Ascending aorta (tissue), 2 donors: ENCODE measurements around the gene TNFRSF25. TPM values are rescaled to one million over a fixed set of nuclear protein-coding genes. Genes with fewer than 3 reads are reported as not detected.
"Not testable (repeated sequence)": the region's sequence is repeated elsewhere in the genome, so short reads cannot be mapped to it uniquely, and the experiment has no call there.

Experiments used
- DNase-seq, 2 donors: peaks; one replicate each; pipeline ENCODE4 v3.0.0-alpha.2; 2019; ENCODE audit warnings: low spot score in 2 of 2
- H3K27ac ChIP-seq, 2 donors: fragments of 200-600 bp; sonication (generic); one replicate each; pipeline ENCODE4 v1.5.1; 2016 to 2017; ENCODE audit warnings: mild to moderate bottlenecking in 1 of 2
- H3K27me3 ChIP-seq: fragments of 200-600 bp; sonication (generic); one replicate; pipeline ENCODE4 v1.5.1; 2017
- H3K36me3 ChIP-seq, 2 donors: fragments of 200-600 bp; sonication (generic); one replicate each; pipeline ENCODE4 v1.5.1; 2016
- H3K4me1 ChIP-seq, 2 donors: fragments of 200-600 bp; sonication (generic); one replicate each; pipeline ENCODE4 v1.5.1; 2016 to 2017; ENCODE audit warnings: mild to moderate bottlenecking in 1 of 2
- H3K4me3 ChIP-seq, 2 donors: fragments of 200-600 bp; sonication (generic); one replicate each; pipeline ENCODE4 v1.5.1; 2016 to 2017; ENCODE audit warnings: mild to moderate bottlenecking in 1 of 2
- H3K9me3 ChIP-seq, 2 donors: fragments of 200-600 bp; sonication (generic); one replicate each; pipeline ENCODE4 v1.5.1; 2016
- intact Hi-C: fragments of 100-400 bp; cut with DNase I; formaldehyde crosslinking; loops from one replicate; pipeline ENCODE4 v1.15.1; 2023
- total RNA-seq: library from RNA; depleted of rRNA; stranded (reverse); fragments of >200 nt; gene quantifications from one replicate; pipeline ENCODE4 v1.1.0, GENCODE V29; 2016
- TF ChIP-seq, protein P1 (sequence below), 3 experiments: fragments of 200-600 bp in 2 of 3; fragments of 450-650 bp in 1 of 3; sonication (generic) in 2 of 3; IDR thresholded peaks; one replicate each; pipeline ENCODE4 v1.5.1; 2016 to 2019; ENCODE audit warnings: antibody characterized with exemption in 3 of 3, mild to moderate bottlenecking in 1 of 3, moderate library complexity in 1 of 3

The TNFRSF25 gene
- total RNA-seq, 1 donor from 2014 or later = 18.0 TPM

DNA sequence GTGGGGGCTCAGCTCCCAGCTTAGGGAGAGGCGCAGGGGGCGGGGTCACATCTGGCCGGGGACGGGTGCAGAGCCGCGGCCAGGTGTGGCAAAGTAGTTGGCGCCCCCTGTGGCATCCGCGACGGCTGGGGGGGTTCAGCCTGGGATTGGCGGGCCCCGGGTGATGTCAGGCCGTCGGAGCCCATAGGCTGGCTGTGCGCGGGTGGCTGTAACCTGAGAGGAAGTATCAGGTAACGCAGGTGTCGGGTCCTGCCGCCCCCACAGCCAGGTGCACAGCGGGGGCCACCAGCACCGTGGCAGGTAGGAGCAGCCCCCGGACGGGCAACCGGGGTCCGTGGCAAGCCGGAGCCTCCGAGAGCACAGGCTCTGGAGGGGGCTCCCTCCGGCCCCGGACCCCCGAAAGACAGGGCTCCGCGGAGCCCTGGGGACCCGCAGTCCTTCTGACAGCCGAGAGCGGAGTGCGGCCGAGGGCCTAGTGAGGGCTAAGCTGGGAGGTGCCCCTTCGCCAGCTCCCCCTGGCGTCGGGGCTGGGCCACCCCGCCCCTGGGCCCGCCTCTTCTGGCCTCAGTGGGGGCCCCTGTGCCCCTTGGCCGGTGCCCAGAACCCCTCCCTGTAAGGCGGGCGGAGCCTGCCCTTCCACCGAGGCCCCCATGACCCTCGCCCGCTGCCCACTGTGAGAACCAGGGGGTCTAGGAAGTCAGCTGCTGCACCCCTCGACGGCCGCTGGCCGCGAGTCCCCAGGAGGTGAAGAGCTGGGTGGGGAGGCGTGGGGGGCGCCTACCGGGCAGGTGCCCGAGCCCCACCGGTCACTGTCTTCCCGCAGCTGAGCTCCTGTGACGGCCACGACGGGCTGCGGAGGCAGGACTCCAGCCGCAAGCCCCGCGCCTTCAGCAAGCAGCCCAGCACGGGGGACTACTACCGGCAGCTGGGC is 17.9 kb downstream of the TNFRSF25 start:
- peaks cover 25% of the 10 kb centered on the region for H3K27me3 ChIP-seq
- no peaks in the 10 kb centered on the region for H3K9me3 ChIP-seq
- TF ChIP-seq, protein P1, sequence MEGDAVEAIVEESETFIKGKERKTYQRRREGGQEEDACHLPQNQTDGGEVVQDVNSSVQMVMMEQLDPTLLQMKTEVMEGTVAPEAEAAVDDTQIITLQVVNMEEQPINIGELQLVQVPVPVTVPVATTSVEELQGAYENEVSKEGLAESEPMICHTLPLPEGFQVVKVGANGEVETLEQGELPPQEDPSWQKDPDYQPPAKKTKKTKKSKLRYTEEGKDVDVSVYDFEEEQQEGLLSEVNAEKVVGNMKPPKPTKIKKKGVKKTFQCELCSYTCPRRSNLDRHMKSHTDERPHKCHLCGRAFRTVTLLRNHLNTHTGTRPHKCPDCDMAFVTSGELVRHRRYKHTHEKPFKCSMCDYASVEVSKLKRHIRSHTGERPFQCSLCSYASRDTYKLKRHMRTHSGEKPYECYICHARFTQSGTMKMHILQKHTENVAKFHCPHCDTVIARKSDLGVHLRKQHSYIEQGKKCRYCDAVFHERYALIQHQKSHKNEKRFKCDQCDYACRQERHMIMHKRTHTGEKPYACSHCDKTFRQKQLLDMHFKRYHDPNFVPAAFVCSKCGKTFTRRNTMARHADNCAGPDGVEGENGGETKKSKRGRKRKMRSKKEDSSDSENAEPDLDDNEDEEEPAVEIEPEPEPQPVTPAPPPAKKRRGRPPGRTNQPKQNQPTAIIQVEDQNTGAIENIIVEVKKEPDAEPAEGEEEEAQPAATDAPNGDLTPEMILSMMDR (IDR thresholded peaks at IDR 0.05) = no peak
- no peak overlapping the region for H3K27ac ChIP-seq
- H3K36me3 ChIP-seq = no peaks in the 10 kb centered on the region
- DNase-seq = no peak
- H3K4me1 ChIP-seq = peaks cover 0 to 3% of the 10 kb centered on the region in 2 donors
- peak overlapping the region; percentile 2 to 58 for H3K4me3 ChIP-seq
- intact Hi-C loops = no loop called here

DNA sequence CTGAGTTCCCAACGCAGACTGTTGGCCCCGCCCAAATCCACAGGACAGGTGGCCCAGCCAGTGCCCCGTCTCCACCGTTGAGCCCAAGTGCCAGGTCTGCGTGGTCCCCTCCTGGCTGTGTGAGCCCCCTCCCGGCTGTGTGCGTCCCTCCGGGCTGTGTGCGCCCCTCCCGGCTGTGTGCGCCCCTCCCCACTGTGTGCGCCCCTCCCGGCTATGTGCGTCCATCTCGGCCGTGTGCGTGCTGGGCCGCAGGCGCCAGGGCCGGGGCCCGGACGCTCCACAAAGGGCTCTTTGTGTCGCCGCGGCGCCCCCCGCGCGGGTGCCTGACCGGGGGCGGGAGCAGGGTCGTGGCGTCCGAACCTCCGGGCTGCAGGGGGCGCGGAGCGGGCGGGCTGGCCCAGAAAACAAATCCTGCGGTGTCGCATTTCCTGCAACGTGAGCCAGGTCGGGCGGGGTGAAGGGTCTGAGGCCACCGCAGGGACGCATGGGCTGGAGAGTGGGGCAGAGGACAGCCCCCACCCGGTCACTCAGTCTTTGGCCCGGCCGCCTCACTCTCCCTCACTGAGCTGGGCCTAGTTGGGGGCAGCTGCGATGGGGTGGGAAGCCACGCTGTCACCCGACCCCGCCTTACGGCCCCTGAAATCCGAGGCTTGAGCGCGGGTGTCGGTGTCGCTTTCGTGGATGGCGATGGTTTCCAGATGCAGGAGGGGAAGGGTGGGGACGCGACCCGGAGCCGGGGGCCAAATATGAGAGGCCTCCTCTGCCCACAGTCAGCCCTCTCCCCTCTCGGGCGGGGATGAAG is 18.8 kb downstream of the TNFRSF25 start:
- Histone ChIP-seq H3K27ac (no peak overlapping the region), H3K4me1 (peaks cover 0 to 3% of the 10 kb centered on the region in 2 donors), H3K4me3 (no peak overlapping the region), H3K9me3 (no peaks in the 10 kb centered on the region), H3K36me3 (no peaks in the 10 kb centered on the region), H3K27me3 (peaks cover 25% of the 10 kb centered on the region)
- no peak for DNase-seq
- intact Hi-C loops = no loop called here
- TF ChIP-seq, protein P1 (IDR thresholded peaks at IDR 0.05) = no peak

DNA sequence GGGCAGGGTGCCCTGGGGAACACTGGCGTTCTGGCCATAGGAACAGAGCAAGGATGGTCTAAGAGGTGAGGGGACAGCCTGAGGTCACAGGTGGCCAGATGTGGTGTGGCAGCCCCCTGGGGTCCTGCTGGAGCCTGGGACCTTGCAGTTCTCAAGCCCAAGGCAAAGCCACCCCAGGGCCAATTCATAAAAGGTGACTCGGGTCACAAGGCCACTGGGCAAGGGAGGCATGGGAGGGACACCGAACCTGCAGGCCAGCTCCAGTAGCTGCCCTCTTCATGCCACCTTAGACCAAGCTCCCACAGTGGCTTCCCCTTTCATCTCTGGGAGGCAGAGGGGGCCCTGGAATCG is 19.3 kb downstream of the TNFRSF25 start:
- Histone ChIP-seq H3K4me1 (peaks cover 0 to 3% of the 10 kb centered on the region in 2 donors), H3K36me3 (no peaks in the 10 kb centered on the region), H3K4me3 (no peak overlapping the region), H3K27me3 (peaks cover 23% of the 10 kb centered on the region), H3K9me3 (no peaks in the 10 kb centered on the region), H3K27ac (no peak overlapping the region)
- intact Hi-C loops = no loop called here
- no peak for DNase-seq
- TF ChIP-seq, protein P1 (IDR thresholded peaks at IDR 0.05) = no peak

DNA sequence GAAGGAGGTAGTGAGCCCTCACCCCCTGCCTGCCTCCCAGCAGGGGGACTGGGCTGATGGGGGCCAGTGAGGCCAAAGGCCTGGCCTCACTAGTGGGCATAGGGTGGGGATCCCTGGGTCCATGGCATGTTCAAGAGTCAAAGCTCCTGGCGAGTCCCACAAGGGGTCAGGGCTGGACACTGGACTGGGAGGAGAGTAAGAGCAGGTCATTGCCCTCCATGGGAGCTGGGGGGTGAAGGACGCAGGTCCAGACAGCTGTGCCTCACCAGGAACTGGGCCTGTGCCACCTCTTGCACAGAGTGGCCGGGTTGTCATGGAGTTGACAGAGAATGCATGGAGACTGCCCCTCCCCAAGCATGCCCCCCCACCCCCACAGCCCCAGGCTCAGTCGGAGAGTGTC is 20.0 kb downstream of the TNFRSF25 start:
- H3K9me3 ChIP-seq, H3K27ac ChIP-seq: not testable (repeated sequence)
- peaks cover 21% of the 10 kb centered on the region for H3K27me3 ChIP-seq

DNA sequence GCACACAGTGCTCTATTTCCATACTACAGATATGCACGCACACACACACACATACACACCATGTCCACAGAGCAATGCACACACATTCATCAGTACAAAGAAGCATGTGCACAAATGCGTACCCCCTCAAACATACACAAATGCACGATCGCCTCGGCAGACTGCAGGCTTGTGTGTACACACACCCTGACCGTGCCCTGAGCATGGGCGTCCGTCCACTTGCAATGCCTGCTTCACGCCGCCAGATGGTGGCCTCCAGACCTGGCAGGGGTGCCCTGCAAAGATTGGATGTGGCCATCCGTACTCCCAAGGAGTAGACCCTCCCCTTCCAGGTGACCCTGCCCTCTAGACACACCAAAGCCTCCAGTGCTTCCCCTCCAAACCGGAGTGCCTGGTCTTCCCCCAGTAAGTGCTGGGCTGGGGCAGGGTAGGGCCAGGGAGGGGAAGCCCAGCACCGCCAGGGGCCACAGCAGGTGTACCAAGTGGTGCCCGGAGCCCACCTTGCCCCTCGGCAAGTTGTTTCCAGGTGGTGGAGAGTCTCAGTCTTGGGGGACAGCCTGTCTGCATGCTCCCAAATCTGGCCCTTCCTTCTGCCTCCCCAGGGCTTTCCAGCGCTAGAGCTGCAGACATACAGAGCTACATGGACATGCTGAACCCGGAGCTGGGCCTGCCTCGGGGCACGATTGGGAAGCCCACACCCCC is 20.8 kb downstream of the TNFRSF25 start:
- H3K27ac ChIP-seq = no peak overlapping the region
- no peak overlapping the region for H3K4me3 ChIP-seq
- H3K36me3 ChIP-seq = no peaks in the 10 kb centered on the region
- no peak for DNase-seq
- intact Hi-C loops = no loop called here
- H3K4me1 ChIP-seq = peaks cover 0 to 3% of the 10 kb centered on the region in 2 donors
- TF ChIP-seq, protein P1 (IDR thresholded peaks at IDR 0.05) = peak in 2 of 3 experiments; percentile 13 to 38
- peaks cover 22% of the 10 kb centered on the region for H3K27me3 ChIP-seq
- H3K9me3 ChIP-seq = no peaks in the 10 kb centered on the region

More for the DNA sequence above, 20.0 kb downstream of the TNFRSF25 start:
- H3K4me1 ChIP-seq, H3K4me3 ChIP-seq, intact Hi-C loops, H3K36me3 ChIP-seq, DNase-seq: not testable (repeated sequence)
